ENCODE data around the gene FGF4. TPM values are rescaled to one million over a fixed set of nuclear protein-coding genes. Genes with fewer than 3 reads are reported as not detected.

Gene FGF4
- total RNA-seq, 1 experiment from 2014 or later, result 5.9 TPM

- TF ChIP-seq ZBTB21 (CRISPR knock-in tag; IDR thresholded peaks at IDR 0.05; ENCODE audit: borderline replicate concordance) (no peak), ZNF121 (CRISPR knock-in tag; IDR thresholded peaks at IDR 0.05) (no peak), NFYB (CRISPR knock-in tag; conservative IDR thresholded peaks at IDR 0.05; ENCODE audit: low read depth) (no peak), USF2 (CRISPR knock-in tag; IDR thresholded peaks at IDR 0.05) (no peak), ZNF512 (CRISPR knock-in tag; IDR thresholded peaks at IDR 0.05; ENCODE audit: borderline replicate concordance) (no peak)
- H3K27ac Mint-ChIP-seq, result no peak overlapping the region
- H3K4me1 Mint-ChIP-seq, result peaks cover 4% of the 10 kb centered on the region; the same call in 1 of the 2 replicates
- DNase-seq (ENCODE audit: low spot score) (no peak), ATAC-seq (no peak)
- CTCF ChIA-PET, result interaction anchor here (0.8 kb wide), 1 partner anchor 37 kb away, joined by 3 read pairs; no protein-coding TSS in a partner anchor
- no peaks in the 10 kb centered on the region for H3K9me3 Mint-ChIP-seq
- H3K27me3 Mint-ChIP-seq (ENCODE audit: low read depth), result peaks cover 2% of the 10 kb centered on the region; the same call in 1 of the 2 replicates
- no peak overlapping the region for H3K4me3 Mint-ChIP-seq
- POLR2A ChIA-PET, result interaction anchor here (0.6 kb wide), 1 partner anchor 94 kb away, joined by 4 read pairs; no protein-coding TSS in a partner anchor
- no peaks in the 10 kb centered on the region for H3K36me3 Mint-ChIP-seq
Observed at GRCh38 chr11:69804769-69805508, 29.8 kb upstream of the FGF4 start.

GRCh38 chr11:69803604-69804218 lies 28.6 kb upstream of the FGF4 start:
- TF ChIP-seq ZNF416 (CRISPR knock-in tag; IDR thresholded peaks at IDR 0.05) (no peak), ZNF232 (CRISPR knock-in tag; IDR thresholded peaks at IDR 0.05) (no peak), TEAD4 (CRISPR knock-in tag; IDR thresholded peaks at IDR 0.05) (no peak)
- Mint-ChIP-seq H3K36me3 (no peaks in the 10 kb centered on the region), H3K9me3 (peaks cover 5% of the 10 kb centered on the region), H3K27ac (no peak overlapping the region), H3K27me3 (ENCODE audit: low read depth) (no peaks in the 10 kb centered on the region; the same call in 1 of the 2 replicates), H3K4me3 (no peak overlapping the region), H3K4me1 (peaks cover 4% of the 10 kb centered on the region; the same call in 1 of the 2 replicates)
- POLR2A ChIA-PET, result no interaction called here
- ATAC-seq (no peak), DNase-seq (ENCODE audit: low spot score) (no peak)
- CTCF ChIA-PET, result no interaction called here

GRCh38 chr11:69803022-69803421 lies 27.9 kb upstream of the FGF4 start:
- ATAC-seq (no peak), DNase-seq (ENCODE audit: low spot score) (no peak)
- no peak overlapping the region for H3K4me3 Mint-ChIP-seq
- H3K36me3 Mint-ChIP-seq, result no peaks in the 10 kb centered on the region
- H3K4me1 Mint-ChIP-seq, result no peaks in the 10 kb centered on the region
- ChIA-PET POLR2A (no interaction called here), CTCF (no interaction called here)
- no peak overlapping the region for H3K27ac Mint-ChIP-seq
- H3K27me3 Mint-ChIP-seq (ENCODE audit: low read depth), result no peaks in the 10 kb centered on the region; the same call in 1 of the 2 replicates
- H3K9me3 Mint-ChIP-seq, result peaks cover 5% of the 10 kb centered on the region
- TF ChIP-seq E2F5 (CRISPR knock-in tag; IDR thresholded peaks at IDR 0.05), result no peak
- TF ChIP-seq ZNF671 (CRISPR knock-in tag; IDR thresholded peaks at IDR 0.05), result no peak
- TF ChIP-seq ZNF396 (CRISPR knock-in tag; IDR thresholded peaks at IDR 0.05; ENCODE audit: borderline replicate concordance), result no peak
- TF ChIP-seq SMAD4 (CRISPR knock-in tag; IDR thresholded peaks at IDR 0.05), result no peak
- TF ChIP-seq FOXJ3 (CRISPR knock-in tag; IDR thresholded peaks at IDR 0.05; ENCODE audit: borderline replicate concordance), result no peak
- TF ChIP-seq SMAD3 (CRISPR knock-in tag; IDR thresholded peaks at IDR 0.05; ENCODE audit: borderline replicate concordance), result no peak
- TF ChIP-seq SOX15 (CRISPR knock-in tag; IDR thresholded peaks at IDR 0.05), result no peak
- no peak for TF ChIP-seq IRF1 (CRISPR knock-in tag; IDR thresholded peaks at IDR 0.05)
- no peak for TF ChIP-seq ELF4 (CRISPR knock-in tag; IDR thresholded peaks at IDR 0.05; ENCODE audit: low read depth)
- no peak for TF ChIP-seq NR2C2 (CRISPR knock-in tag; IDR thresholded peaks at IDR 0.05)
- TF ChIP-seq CDX4 (CRISPR knock-in tag; IDR thresholded peaks at IDR 0.05; ENCODE audit: borderline replicate concordance), result no peak
- no peak for TF ChIP-seq PRDM15 (CRISPR knock-in tag; IDR thresholded peaks at IDR 0.05)
- no peak for TF ChIP-seq CTCF (IDR thresholded peaks at IDR 0.05)
